ENCODE results near the gene DHRSX. TPM values are rescaled to one million over a fixed set of nuclear protein-coding genes. Genes with fewer than 3 reads are reported as not detected.

DHRSX gene
- total RNA-seq, 1 donor from 2014 or later = 9.9 TPM

GRCh38 chrX:2449135-2449886 lies 51.5 kb downstream of the DHRSX start:
- no peaks in the 10 kb centered on the region for H3K9me3 ChIP-seq (ENCODE audit: control insufficient read depth in 3 of 3, low read length in 3 of 3)
- H3K27me3 ChIP-seq (ENCODE audit: control insufficient read depth in 3 of 3, insufficient read depth in 3 of 3, low read length in 3 of 3) = no peaks in the 10 kb centered on the region
- no peak overlapping the region for H3K9ac ChIP-seq (ENCODE audit: low read depth in 1 of 3, low read length in 3 of 3)
- H3K27ac ChIP-seq (ENCODE audit: low read depth, low read length) = no peak overlapping the region
- no peak overlapping the region for H3K4me3 ChIP-seq (ENCODE audit: low read length in 3 of 3)
- peaks cover 0 to 6% (median 0%) of the 10 kb centered on the region in 3 donors for H3K4me1 ChIP-seq (ENCODE audit: control insufficient read depth in 3 of 3, insufficient read depth in 3 of 3, low read length in 3 of 3)
- peaks cover 0 to 5% (median 2%) of the 10 kb centered on the region in 3 donors for H3K36me3 ChIP-seq (ENCODE audit: control insufficient read depth in 3 of 3, insufficient read depth in 3 of 3, low read length in 3 of 3)

DNA sequence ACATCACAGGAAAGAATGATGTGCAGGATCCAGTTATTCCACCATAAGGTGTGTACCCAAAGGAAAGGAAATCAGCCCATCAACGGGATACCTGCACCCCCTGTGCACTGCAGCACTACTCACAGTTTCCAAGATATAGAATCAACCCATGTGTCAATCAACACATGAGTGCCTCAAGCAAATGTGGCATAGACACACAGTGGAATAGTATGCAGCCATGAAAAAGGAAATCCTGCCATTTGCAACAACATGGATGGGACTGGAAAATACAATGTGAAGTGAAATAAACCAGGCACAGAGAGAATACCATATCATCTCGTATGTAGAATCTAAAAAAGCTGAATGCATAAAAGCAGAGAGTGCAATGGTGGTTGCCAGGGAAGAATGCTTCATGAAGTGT lies 53.3 kb downstream of the DHRSX start:
- Histone ChIP-seq H3K36me3 (ENCODE audit: control insufficient read depth in 3 of 3, insufficient read depth in 3 of 3, low read length in 3 of 3) (peaks cover 0 to 2% (median 2%) of the 10 kb centered on the region in 3 donors), H3K9ac (ENCODE audit: low read depth in 1 of 3, low read length in 3 of 3) (no peak overlapping the region), H3K27ac (ENCODE audit: low read depth, low read length) (no peak overlapping the region), H3K27me3 (ENCODE audit: control insufficient read depth in 3 of 3, insufficient read depth in 3 of 3, low read length in 3 of 3) (no peaks in the 10 kb centered on the region), H3K4me1 (ENCODE audit: control insufficient read depth in 3 of 3, insufficient read depth in 3 of 3, low read length in 3 of 3) (peaks cover 0 to 6% (median 0%) of the 10 kb centered on the region in 3 donors), H3K9me3 (ENCODE audit: control insufficient read depth in 3 of 3, low read length in 3 of 3) (no peaks in the 10 kb centered on the region), H3K4me3 (ENCODE audit: low read length in 3 of 3) (no peak overlapping the region)

DNA sequence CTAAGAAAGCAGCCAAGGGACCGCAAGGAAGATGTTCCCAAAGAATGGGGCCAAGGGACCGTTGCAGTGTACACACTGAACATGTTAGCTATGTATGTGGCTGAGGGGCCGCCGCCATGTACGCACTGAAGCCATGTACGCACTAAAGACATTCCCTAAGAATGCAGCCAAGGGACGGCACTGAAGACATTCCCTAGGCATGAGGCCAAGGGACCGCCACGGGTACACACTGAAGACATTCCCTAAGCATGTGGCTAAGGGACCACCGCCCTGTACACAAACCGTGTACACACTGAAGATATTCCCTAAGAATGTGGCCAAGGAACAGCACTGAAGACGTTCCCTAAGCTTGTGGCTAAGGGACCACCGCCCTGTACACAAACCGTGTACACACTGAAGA lies 54.0 kb downstream of the DHRSX start:
- H3K4me1 ChIP-seq (ENCODE audit: control insufficient read depth in 3 of 3, insufficient read depth in 3 of 3, low read length in 3 of 3) = peaks cover 0 to 5% (median 0%) of the 10 kb centered on the region in 3 donors
- H3K9me3 ChIP-seq (ENCODE audit: control insufficient read depth in 3 of 3, low read length in 3 of 3) = no peaks in the 10 kb centered on the region
- H3K4me3 ChIP-seq (ENCODE audit: low read length in 3 of 3) = no peak overlapping the region
- peaks cover 0 to 2% (median 0%) of the 10 kb centered on the region in 3 donors for H3K36me3 ChIP-seq (ENCODE audit: control insufficient read depth in 3 of 3, insufficient read depth in 3 of 3, low read length in 3 of 3)
- H3K27ac ChIP-seq (ENCODE audit: low read depth, low read length) = no peak overlapping the region
- no peak overlapping the region for H3K9ac ChIP-seq (ENCODE audit: low read depth in 1 of 3, low read length in 3 of 3)
- no peaks in the 10 kb centered on the region for H3K27me3 ChIP-seq (ENCODE audit: control insufficient read depth in 3 of 3, insufficient read depth in 3 of 3, low read length in 3 of 3)

DNA sequence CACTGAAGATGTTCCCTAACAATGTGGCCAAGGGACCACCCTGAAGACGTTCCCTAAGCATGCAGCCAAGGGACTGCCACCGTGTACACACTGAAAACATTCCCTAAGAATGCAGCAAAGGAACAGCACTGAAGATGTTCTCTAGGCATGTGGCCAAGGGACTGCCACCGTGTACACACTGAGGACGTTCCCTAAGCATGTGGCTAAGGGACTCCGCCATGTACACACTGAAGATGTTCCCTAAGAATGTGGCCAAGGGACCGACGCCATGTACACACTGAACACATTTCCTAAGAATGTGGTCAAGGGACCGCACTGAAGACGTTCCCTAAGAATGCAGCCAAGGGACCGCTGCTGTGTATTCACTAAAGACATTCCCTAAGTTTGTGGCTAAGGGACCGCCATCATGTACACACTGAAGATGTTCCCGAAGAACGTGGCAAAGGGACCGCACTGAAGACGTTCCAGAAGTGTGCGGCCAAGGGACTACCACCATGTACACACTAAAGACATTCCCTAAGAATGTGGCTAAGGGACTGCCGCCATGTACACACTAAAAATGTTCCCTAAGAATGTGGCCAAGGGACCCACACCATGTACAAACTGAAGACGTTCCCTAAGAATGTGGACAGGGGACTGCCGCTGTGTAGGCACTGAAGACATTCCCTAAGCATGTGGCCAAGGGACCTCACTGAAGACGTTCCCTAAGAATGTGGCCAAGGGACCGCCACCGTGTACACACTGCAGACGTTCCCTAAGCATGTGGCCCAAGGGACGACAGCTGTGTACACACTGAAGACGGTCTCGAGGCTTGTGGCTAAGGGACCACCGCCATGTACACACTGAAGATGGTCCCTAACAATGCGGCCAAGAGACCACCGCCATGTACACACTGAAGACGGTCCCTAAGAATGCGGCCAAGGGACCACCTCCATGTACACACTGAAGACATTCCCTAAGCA lies 54.8 kb downstream of the DHRSX start:
- Histone ChIP-seq H3K36me3 (ENCODE audit: control insufficient read depth in 3 of 3, insufficient read depth in 3 of 3, low read length in 3 of 3) (peaks cover 0 to 2% (median 0%) of the 10 kb centered on the region in 3 donors), H3K4me3 (ENCODE audit: low read length in 3 of 3) (no peak overlapping the region), H3K9me3 (ENCODE audit: control insufficient read depth in 3 of 3, low read length in 3 of 3) (no peaks in the 10 kb centered on the region), H3K27ac (ENCODE audit: low read depth, low read length) (no peak overlapping the region), H3K27me3 (ENCODE audit: control insufficient read depth in 3 of 3, insufficient read depth in 3 of 3, low read length in 3 of 3) (no peaks in the 10 kb centered on the region), H3K4me1 (ENCODE audit: control insufficient read depth in 3 of 3, insufficient read depth in 3 of 3, low read length in 3 of 3) (no peaks in the 10 kb centered on the region), H3K9ac (ENCODE audit: low read depth in 1 of 3, low read length in 3 of 3) (no peak overlapping the region)

GRCh38 chrX:2442694-2443093 lies 58.1 kb downstream of the DHRSX start:
- Histone ChIP-seq H3K27ac (ENCODE audit: low read depth, low read length) (no peak overlapping the region), H3K4me1 (ENCODE audit: control insufficient read depth in 3 of 3, insufficient read depth in 3 of 3, low read length in 3 of 3) (no peaks in the 10 kb centered on the region), H3K4me3 (ENCODE audit: low read length in 3 of 3) (no peak overlapping the region), H3K27me3 (ENCODE audit: control insufficient read depth in 3 of 3, insufficient read depth in 3 of 3, low read length in 3 of 3) (no peaks in the 10 kb centered on the region), H3K9me3 (ENCODE audit: control insufficient read depth in 3 of 3, low read length in 3 of 3) (no peaks in the 10 kb centered on the region), H3K9ac (ENCODE audit: low read depth in 1 of 3, low read length in 3 of 3) (no peak overlapping the region), H3K36me3 (ENCODE audit: control insufficient read depth in 3 of 3, insufficient read depth in 3 of 3, low read length in 3 of 3) (peaks cover 0 to 5% (median 0%) of the 10 kb centered on the region in 3 donors)

- Histone ChIP-seq H3K9ac (ENCODE audit: low read depth in 1 of 3, low read length in 3 of 3) (no peak overlapping the region), H3K27me3 (ENCODE audit: control insufficient read depth in 3 of 3, insufficient read depth in 3 of 3, low read length in 3 of 3) (no peaks in the 10 kb centered on the region), H3K36me3 (ENCODE audit: control insufficient read depth in 3 of 3, insufficient read depth in 3 of 3, low read length in 3 of 3) (peaks cover 0 to 3% (median 0%) of the 10 kb centered on the region in 3 donors), H3K9me3 (ENCODE audit: control insufficient read depth in 3 of 3, low read length in 3 of 3) (no peaks in the 10 kb centered on the region), H3K4me1 (ENCODE audit: control insufficient read depth in 3 of 3, insufficient read depth in 3 of 3, low read length in 3 of 3) (no peaks in the 10 kb centered on the region), H3K27ac (ENCODE audit: low read depth, low read length) (no peak overlapping the region), H3K4me3 (ENCODE audit: low read length in 3 of 3) (no peak overlapping the region)
These were observed 59.3 kb downstream of the DHRSX start for GRCh38 chrX:2441466-2441865.

GRCh38 chrX:2439613-2440012 lies 61.2 kb downstream of the DHRSX start:
- no peak overlapping the region for H3K27ac ChIP-seq (ENCODE audit: low read depth, low read length)
- H3K4me3 ChIP-seq (ENCODE audit: low read length in 3 of 3) = no peak overlapping the region
- no peak overlapping the region for H3K9ac ChIP-seq (ENCODE audit: low read depth in 1 of 3, low read length in 3 of 3)
- H3K27me3 ChIP-seq (ENCODE audit: control insufficient read depth in 3 of 3, insufficient read depth in 3 of 3, low read length in 3 of 3) = no peaks in the 10 kb centered on the region
- H3K36me3 ChIP-seq (ENCODE audit: control insufficient read depth in 3 of 3, insufficient read depth in 3 of 3, low read length in 3 of 3) = peaks cover 0 to 3% (median 0%) of the 10 kb centered on the region in 3 donors
- H3K4me1 ChIP-seq (ENCODE audit: control insufficient read depth in 3 of 3, insufficient read depth in 3 of 3, low read length in 3 of 3) = no peaks in the 10 kb centered on the region
- no peaks in the 10 kb centered on the region for H3K9me3 ChIP-seq (ENCODE audit: control insufficient read depth in 3 of 3, low read length in 3 of 3)

GRCh38 chrX:2435465-2435864 lies 65.3 kb downstream of the DHRSX start:
- H3K27ac ChIP-seq (ENCODE audit: low read depth, low read length) = no peak overlapping the region
- no peak overlapping the region for H3K4me3 ChIP-seq (ENCODE audit: low read length in 3 of 3)
- H3K9me3 ChIP-seq (ENCODE audit: control insufficient read depth in 3 of 3, low read length in 3 of 3) = no peaks in the 10 kb centered on the region
- H3K27me3 ChIP-seq (ENCODE audit: control insufficient read depth in 3 of 3, insufficient read depth in 3 of 3, low read length in 3 of 3) = no peaks in the 10 kb centered on the region
- no peaks in the 10 kb centered on the region for H3K4me1 ChIP-seq (ENCODE audit: control insufficient read depth in 3 of 3, insufficient read depth in 3 of 3, low read length in 3 of 3)
- peaks cover 0 to 2% (median 0%) of the 10 kb centered on the region in 3 donors for H3K36me3 ChIP-seq (ENCODE audit: control insufficient read depth in 3 of 3, insufficient read depth in 3 of 3, low read length in 3 of 3)
- no peak overlapping the region for H3K9ac ChIP-seq (ENCODE audit: low read depth in 1 of 3, low read length in 3 of 3)

DNA sequence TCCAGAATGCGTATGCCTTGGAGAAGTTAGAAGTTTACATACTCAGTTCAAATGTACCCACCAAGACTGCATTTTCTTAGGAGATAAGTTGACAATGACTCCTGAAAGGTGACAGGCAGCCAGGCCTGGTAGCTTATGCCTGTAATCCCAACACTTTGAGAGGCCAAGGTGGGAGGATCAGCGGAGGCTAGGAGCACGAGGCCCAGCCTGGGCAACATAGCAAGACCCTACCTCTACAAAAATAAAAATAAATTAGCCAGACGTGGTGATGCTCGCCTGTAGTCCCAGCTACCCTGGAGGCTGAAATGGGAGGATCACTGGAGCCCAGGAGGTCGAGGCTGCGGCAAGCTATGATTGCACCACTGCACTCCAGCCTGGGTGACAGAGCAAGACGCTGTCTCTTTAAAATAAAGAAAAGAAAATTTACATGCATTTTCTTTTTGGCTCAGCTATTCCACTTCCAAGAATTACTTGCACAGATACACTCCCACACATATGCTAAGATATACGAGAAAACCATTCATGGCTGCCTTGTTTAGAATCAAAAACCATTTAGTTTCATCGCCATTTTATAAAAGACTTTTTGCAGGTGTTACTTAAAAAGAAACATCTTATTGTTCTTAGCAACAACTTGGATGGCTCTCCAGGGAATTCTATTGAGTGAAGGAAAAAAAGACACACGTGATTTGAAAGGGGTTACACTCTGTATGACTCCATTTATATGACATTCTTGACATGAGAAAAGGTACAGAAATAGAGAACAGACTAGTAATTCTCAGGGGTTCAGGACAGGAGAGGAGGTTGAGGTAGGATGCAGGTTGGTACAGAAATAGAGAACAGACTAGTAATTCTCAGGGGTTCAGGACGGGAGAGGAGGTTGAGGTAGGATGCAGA lies 66.3 kb downstream of the DHRSX start:
- Histone ChIP-seq H3K27ac (ENCODE audit: low read depth, low read length) (no peak overlapping the region), H3K9ac (ENCODE audit: low read depth in 1 of 3, low read length in 3 of 3) (no peak overlapping the region), H3K27me3 (ENCODE audit: control insufficient read depth in 3 of 3, insufficient read depth in 3 of 3, low read length in 3 of 3) (no peaks in the 10 kb centered on the region), H3K36me3 (ENCODE audit: control insufficient read depth in 3 of 3, insufficient read depth in 3 of 3, low read length in 3 of 3) (peaks cover 0 to 2% (median 0%) of the 10 kb centered on the region in 3 donors), H3K4me1 (ENCODE audit: control insufficient read depth in 3 of 3, insufficient read depth in 3 of 3, low read length in 3 of 3) (no peaks in the 10 kb centered on the region), H3K9me3 (ENCODE audit: control insufficient read depth in 3 of 3, low read length in 3 of 3) (no peaks in the 10 kb centered on the region), H3K4me3 (ENCODE audit: low read length in 3 of 3) (no peak overlapping the region)

Measured in skeletal muscle tissue (tissue), 4 donors.